ENCODE data around the gene PAK6.
A peak's percentile ranks its signal among the peaks of the same experiment; 100 is the strongest.

The PAK6 gene

DNA sequence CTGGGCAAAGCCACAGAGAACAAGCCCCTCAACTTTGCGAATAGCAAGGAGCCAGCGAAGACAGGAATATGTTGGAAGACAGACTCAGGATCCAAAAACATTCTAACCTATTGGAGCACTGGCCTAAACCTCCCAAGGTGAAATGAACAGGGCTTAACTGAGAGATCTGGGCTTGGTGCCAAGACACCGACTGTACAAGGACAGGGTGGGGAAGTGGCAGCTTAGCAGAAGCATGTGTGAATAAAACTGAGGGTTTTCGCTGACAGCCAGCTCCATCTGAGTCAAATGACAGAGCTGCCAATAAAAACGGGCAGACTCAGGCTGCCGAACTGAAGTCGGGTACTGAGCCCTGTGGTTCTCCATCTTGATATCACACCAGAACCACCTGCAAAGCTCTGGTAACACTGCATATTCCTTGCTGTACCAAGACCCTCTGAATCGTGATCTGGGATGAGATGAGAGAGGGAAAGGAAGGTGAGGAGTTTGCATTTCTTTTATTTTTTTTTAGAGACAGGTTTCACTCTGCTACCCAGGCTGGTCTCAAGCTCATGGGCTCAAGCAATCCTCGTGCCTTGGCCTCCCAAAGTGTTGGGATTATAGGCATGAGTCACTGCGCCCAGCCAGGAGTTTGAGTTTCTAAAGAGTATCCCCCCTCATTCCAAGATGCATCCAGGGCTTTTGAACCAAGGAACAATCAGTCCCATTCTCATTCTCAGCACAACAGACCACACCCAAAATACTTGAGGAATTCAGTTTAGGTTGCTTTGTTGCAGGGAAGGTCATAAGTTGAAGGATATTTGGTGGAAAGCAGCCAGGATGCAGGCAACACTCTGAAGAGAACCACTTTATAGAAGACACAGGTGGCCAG, 74.9 kb downstream of the PAK6 start:
- DNase-seq = no peak

DNA sequence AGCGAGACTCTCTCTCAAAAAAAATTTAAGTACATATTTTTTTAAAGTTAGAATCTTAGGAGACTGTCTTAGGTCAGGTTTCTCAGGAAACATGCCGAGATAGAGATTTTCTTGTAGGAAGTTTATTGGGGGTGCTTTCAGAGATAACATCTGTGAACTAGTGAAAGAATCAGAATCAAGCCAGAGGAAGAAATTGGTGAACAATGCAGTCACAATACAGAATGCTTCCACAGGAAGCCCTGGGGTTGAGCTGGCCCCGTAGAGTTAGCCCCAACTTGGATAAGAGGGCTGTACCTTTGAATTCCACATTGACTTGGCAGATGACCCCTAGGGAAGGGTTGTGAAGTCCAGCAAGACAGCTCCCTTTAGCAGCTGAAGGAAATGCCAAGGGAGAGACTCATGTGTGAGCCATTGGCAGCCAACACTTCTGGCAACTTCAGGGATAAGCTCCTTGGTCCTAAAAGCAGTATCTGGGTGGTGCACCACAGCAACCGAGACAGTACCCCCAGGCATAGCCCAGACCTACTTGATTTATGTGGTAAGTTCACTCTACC, 75.9 kb downstream of the PAK6 start:
- no peak for DNase-seq

DNA sequence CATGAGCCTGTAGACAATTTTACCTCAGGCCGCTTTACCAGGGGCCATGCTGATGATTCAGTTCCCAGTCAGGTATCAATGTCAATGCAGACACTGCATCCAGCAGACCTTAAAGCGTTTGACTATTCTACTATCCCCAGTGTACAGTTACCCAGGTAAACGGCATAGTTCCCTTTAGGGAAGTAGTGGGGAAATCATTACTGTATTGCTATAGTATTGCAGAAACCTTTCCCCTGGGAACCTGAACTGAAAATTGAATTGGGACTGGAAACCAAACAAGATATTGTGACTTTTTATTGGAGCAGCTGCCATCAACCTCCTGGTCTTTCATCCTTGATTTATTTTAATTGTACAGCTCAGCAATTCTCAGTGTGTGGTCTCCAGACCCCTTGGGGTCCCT, 78.1 kb downstream of the PAK6 start:
- DNase-seq = no peak

DNA sequence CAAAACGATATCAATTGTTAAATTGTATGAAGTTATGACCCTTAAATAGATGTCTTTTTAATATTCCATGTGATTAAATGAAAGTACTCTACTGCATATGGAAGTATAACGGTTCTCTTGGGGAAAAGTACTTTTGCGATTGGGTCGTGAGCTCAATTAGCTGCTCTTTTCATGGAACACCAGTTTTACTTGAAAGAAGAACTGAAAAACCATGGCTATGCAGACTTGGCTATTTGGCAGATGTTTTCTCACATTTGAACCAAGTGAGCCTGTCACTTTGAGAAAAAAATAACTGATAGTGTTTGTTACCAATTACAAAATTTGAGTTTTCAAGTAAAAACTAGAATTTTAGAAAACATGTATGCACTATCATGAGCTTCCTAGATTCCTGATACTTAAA, 78.7 kb downstream of the PAK6 start:
- DNase-seq = no peak

DNA sequence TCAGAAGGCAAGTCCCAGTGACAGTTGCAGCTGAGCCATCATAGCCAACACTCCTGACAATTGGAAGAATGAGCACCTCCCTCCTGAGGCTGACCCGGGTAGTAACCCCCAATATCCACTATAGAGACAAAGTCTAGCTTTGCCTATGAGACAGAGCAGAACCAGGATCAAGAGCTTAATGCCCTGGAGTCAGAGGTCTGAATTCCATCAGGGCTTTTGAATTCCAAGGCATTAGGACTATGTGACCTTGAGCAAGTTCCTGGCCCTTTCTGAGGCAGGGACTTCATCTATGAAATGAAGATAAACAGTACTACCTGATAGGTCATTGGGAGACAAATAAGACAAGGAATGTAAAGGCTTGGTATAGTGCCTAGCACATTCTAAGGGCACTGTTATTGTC, 81.5 kb downstream of the PAK6 start:
- no peak for DNase-seq

DNA sequence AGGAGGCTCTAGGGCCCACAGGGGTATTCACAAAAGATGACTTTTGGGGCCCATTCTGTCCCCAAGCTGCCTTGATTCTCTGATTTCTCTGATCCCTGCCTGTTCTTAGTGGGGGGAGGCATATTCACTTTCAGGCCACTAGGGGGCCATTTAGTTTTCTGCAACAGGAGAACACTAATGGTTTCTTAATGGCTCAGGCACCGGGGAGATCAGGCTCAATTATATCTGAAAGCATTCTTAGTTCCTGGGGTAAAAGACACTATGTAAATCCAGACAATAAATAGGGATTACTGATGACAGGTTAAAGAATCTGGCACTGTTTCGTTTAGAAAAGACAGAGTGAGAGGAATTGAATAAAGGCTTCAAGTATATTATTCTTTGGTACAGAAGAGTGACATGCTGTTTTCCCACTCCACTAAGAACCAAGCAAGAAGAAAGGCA, 82.1 kb downstream of the PAK6 start:
- no peak for DNase-seq

DNA sequence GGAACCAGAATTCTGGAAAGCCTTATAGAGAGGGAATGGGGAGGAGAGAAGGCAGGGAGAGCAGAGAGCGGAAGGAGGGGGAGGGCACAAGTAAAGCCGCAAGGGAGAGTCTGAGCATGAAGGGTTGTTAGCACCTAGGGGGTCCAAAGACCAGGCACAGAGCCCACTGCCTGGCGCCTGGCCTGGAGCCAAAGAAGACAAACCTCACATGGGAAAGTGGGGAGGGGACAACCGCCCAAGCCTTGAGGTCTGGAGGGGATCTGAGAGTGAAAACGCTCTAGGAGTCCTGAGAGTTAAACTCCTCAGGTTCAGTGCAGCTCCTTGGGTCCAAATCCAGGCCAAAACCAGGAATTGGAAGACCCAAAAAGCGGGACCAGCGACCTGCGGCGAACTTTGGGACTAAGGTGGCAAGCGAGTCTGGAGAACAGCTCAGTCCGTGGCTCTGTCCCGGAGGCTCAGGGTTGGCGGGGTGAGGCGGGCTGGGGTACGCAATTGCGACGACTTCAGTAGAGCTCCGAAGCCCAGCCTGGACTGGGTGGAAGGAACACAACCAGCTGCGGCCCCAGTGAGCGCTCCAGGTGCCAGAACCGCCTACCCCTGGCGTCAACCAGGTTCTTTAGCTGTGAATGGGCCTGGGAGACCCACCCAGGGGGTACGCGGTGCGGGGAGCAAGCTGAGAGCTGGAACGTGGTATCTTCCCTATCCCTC, 83.8 kb downstream of the PAK6 start:
- no peak for DNase-seq

DNA sequence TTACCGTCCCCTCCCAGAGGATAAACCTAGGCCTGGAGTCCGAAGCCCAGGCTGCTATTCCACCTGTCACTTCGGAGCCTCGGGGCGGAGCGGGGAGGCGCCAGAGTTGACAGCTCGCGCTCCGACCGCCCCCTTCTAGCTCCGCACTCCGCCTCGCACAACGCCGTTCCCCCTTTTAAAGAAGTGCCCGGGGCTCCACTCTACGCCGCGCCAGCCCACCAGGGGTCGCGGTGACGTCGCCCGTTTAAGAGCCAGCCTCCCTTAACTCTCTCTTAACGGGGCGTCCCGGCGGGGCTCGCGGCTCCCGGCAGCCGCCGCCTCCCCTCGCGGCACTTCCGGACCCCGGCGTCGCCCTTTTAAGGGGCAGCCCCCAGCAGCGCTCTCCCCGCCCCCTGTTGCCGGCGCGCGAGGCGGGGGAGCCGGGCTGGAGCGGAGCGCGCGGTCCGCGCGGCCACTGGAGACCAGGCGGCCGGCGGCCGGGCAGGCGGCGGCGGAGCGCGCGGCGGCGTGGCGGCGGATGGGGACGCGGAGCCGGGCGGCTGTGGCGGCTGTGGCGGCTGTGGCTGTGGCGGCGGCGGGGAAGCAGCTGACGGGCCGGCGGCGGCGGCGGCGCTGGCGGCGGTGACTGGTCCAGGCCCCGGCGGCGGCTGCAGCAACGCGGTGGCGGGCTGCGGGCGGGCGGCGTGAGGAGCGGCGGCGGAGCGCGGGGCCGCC, 84.5 kb downstream of the PAK6 start, which contains the start of gene INAFM2:
Gene INAFM2 (plus strand): TSS at position 454 of the 714 bp plus-strand sequence. CDS start 364 bp downstream, outside the sequence.
- peak; percentile 94 for DNase-seq

DNA sequence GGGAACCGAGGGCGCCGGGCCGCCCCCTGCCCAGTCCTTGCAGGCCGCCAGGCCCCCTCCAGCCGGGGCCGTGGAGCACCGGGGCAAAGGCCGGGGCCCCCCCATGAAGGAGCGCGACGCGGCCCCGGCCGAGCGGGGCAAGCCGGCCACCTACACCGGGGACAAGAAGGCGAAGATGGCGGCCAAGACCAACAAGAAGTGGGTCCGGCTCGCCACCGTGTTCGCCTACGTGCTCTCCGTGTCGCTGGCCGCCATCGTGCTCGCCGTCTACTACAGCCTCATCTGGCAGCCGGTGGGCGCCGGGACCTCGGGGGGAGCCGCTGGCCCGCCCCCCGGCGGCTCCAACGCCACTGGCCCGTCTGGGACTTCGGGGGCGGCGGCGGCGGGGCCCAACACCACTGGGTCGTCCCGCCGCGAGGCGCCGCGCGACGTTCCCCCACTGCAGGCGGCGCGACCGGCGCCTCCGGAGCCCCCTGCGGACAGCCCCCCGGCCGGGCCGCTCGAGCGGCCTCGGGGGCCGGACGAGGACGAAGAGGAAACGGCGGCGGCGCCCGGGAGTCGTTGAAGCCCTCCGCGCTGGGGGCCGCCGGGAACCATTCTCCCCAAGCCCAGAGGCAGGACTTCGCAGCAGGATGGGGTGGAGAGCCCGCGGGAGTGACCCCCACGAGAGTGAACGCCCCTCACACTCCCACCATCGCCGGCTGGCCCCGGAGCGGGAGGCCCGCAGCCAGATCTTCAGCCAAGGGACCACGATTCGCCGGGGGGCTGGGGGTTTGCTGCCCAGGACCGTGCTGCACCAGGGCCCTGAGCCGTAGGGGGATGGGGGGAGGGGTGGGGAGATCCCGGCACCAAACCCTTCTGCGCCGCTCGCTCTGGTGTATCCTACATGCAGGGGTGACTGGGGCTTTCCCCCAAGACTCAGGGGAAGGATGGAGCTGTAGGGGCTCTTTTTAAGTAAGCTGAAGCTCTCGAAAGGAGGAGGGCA, 85.4 kb downstream of the PAK6 start:
- DNase-seq = no peak

DNA sequence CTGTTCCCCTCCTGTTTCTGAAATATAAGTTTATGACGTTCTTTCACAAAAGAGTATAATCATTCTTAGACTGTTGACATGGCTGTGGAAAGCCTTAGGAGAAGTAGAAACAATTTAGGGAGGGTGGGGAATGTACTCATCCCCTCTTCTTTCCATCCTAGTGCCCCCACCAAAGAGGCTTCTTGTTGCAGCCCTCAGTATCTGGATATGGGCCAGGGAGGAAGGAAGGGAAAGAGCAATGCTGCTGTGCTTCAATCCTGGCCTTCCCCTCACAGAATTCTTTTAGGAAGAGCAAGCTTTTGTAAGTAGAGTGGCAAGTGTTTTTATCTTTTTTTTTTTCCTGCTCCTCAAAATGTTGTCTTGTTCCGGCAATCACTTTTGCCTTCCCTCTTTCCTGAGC, 86.3 kb downstream of the PAK6 start:
- DNase-seq = no peak

DNA sequence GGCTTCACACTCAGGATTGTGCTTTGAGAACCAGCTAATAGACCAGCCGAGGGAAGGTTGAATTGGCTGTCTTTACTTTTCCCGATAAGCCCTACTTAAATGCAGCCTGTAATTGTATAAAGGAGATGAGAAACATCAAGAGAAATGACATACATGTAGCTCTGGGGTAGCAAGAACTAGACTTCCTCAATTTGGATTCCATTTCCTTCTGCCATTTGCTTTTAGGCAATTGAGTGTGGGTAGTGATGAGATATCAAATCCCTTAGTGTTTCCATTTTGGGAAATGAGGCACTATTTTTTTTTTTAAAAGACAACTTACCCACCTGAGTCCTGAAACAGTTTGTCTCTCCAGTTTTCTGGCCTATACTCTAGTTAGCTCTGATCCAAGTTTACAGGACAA, 86.8 kb downstream of the PAK6 start:
- no peak for DNase-seq

Data from activated CD8-positive, alpha-beta memory T cell treated with anti-CD3 and anti-CD28 coated beads, Interleukin-2, amount 50 U/mL, for 48 hours (primary cell).